ENCODE data around the gene HEMK1. TPM values are rescaled to one million over a fixed set of nuclear protein-coding genes. Genes with fewer than 3 reads are reported as not detected.

HEMK1 gene
- total RNA-seq, 4 donors from 2014 or later, result 4.6 to 10.6 (median 6.3) TPM

GRCh38 chr3:50635066-50635465 lies 65.7 kb downstream of the HEMK1 start:
- no peak for DNase-seq (ENCODE audit: extremely low spot score)
- no peak for TF ChIP-seq CTCF (IDR thresholded peaks at IDR 0.05)
- TF ChIP-seq POLR2A (IDR thresholded peaks at IDR 0.05; ENCODE audit: low read depth), result no peak
- no peak for TF ChIP-seq EP300 (IDR thresholded peaks at IDR 0.05)
- TF ChIP-seq POLR2AphosphoS5 (IDR thresholded peaks at IDR 0.05), result no peak
- H3K27ac ChIP-seq (replicated peaks in 1 of 4), result no peak overlapping the region
- peaks cover 0 to 6% (median under 1%) of the 10 kb centered on the region in 4 donors for H3K36me3 ChIP-seq
- H3K4me3 ChIP-seq, result no peak overlapping the region
- intact Hi-C loops (cut with DNase I), result no loop called here
- H3K4me1 ChIP-seq, result peaks cover 0 to 46% (median 21%) of the 10 kb centered on the region in 4 donors
- H3K27me3 ChIP-seq, result no peaks in the 10 kb centered on the region
- no peaks in the 10 kb centered on the region for H3K9me3 ChIP-seq

- Histone ChIP-seq H3K4me1 (peaks cover 0 to 37% (median 19%) of the 10 kb centered on the region in 4 donors), H3K9me3 (no peaks in the 10 kb centered on the region), H3K27ac (replicated peaks in 1 of 4) (no peak overlapping the region), H3K4me3 (no peak overlapping the region), H3K36me3 (peaks cover 7 to 25% (median 16%) of the 10 kb centered on the region in 4 donors), H3K27me3 (no peaks in the 10 kb centered on the region)
- 94% methylated on average over 4 of the region's 4 CpGs for whole genome bisulfite sequencing
- no peak for TF ChIP-seq POLR2AphosphoS5 (IDR thresholded peaks at IDR 0.05)
- no peak for TF ChIP-seq CTCF (IDR thresholded peaks at IDR 0.05)
- no peak for TF ChIP-seq EP300 (IDR thresholded peaks at IDR 0.05)
- no peak for TF ChIP-seq POLR2A (IDR thresholded peaks at IDR 0.05; ENCODE audit: low read depth)
- no peak for DNase-seq (ENCODE audit: extremely low spot score)
- intact Hi-C loops (cut with DNase I), result no loop called here
Observed at GRCh38 chr3:50637011-50637410, 67.7 kb downstream of the HEMK1 start.

GRCh38 chr3:50637945-50638344 lies 68.6 kb downstream of the HEMK1 start:
- no peak overlapping the region for H3K27ac ChIP-seq (replicated peaks in 1 of 4)
- peaks cover 7 to 35% (median 24%) of the 10 kb centered on the region in 4 donors for H3K36me3 ChIP-seq
- DNase-seq (ENCODE audit: extremely low spot score), result no peak
- peaks cover 0 to 30% (median 15%) of the 10 kb centered on the region in 4 donors for H3K4me1 ChIP-seq
- WGBS, result 67% methylated on average over 3 of the region's 3 CpGs
- no peak overlapping the region for H3K4me3 ChIP-seq
- no peaks in the 10 kb centered on the region for H3K9me3 ChIP-seq
- no peak for TF ChIP-seq CTCF (IDR thresholded peaks at IDR 0.05)
- no peak for TF ChIP-seq POLR2AphosphoS5 (IDR thresholded peaks at IDR 0.05)
- TF ChIP-seq POLR2A (IDR thresholded peaks at IDR 0.05; ENCODE audit: low read depth), result no peak
- TF ChIP-seq EP300 (IDR thresholded peaks at IDR 0.05), result no peak
- no peaks in the 10 kb centered on the region for H3K27me3 ChIP-seq
- intact Hi-C loops (cut with DNase I), result no loop called here

- H3K27me3 ChIP-seq, result no peaks in the 10 kb centered on the region
- 80% methylated on average over 3 of the region's 6 CpGs for WGBS
Observed at GRCh38 chr3:50639055-50639494, 69.8 kb downstream of the HEMK1 start.

GRCh38 chr3:50642382-50642781 lies 73.1 kb downstream of the HEMK1 start:
- Histone ChIP-seq H3K4me3 (no peak overlapping the region), H3K27ac (replicated peaks in 1 of 4) (no peak overlapping the region), H3K36me3 (peaks cover 28 to 79% (median 61%) of the 10 kb centered on the region in 4 donors), H3K27me3 (no peaks in the 10 kb centered on the region), H3K9me3 (no peaks in the 10 kb centered on the region), H3K4me1 (peaks cover 4 to 43% (median 11%) of the 10 kb centered on the region in 4 donors)
- TF ChIP-seq EP300 (IDR thresholded peaks at IDR 0.05), result no peak
- no peak for DNase-seq (ENCODE audit: extremely low spot score)
- intact Hi-C loops (cut with DNase I), result no loop called here
- 100% methylated on average over 1 of the region's 1 CpG for WGBS

More at GRCh38 chr3:50639055-50639494, 69.8 kb downstream of the HEMK1 start:
- H3K27ac ChIP-seq (replicated peaks in 1 of 4), result no peak overlapping the region
- H3K4me1 ChIP-seq, result peaks cover under 1 to 37% (median 12%) of the 10 kb centered on the region in 4 donors
- TF ChIP-seq POLR2A (IDR thresholded peaks at IDR 0.05; ENCODE audit: low read depth), result no peak
- intact Hi-C loops (cut with DNase I), result no loop called here
- DNase-seq (ENCODE audit: extremely low spot score), result no peak
- H3K4me3 ChIP-seq, result no peak overlapping the region
- peaks cover 7 to 46% (median 34%) of the 10 kb centered on the region in 4 donors for H3K36me3 ChIP-seq
- no peaks in the 10 kb centered on the region for H3K9me3 ChIP-seq

GRCh38 chr3:50644561-50644960 lies 75.2 kb downstream of the HEMK1 start:
- no peak for DNase-seq (ENCODE audit: extremely low spot score)
- Histone ChIP-seq H3K27me3 (no peaks in the 10 kb centered on the region), H3K27ac (replicated peaks in 1 of 4) (no peak overlapping the region), H3K4me1 (peaks cover 15 to 45% (median 21%) of the 10 kb centered on the region in 4 donors), H3K9me3 (no peaks in the 10 kb centered on the region), H3K36me3 (peaks cover 28 to 95% (median 72%) of the 10 kb centered on the region in 4 donors), H3K4me3 (no peak overlapping the region)
- no peak for TF ChIP-seq POLR2A (IDR thresholded peaks at IDR 0.05; ENCODE audit: low read depth)
- no peak for TF ChIP-seq EP300 (IDR thresholded peaks at IDR 0.05)
- no peak for TF ChIP-seq CTCF (IDR thresholded peaks at IDR 0.05)
- TF ChIP-seq POLR2AphosphoS5 (IDR thresholded peaks at IDR 0.05), result no peak
- WGBS, result 42% methylated on average over 7 of the region's 7 CpGs
- intact Hi-C loops (cut with DNase I), result no loop called here

Data from esophagus muscularis mucosa (tissue), 4 donors.